Suprapubic skin (tissue), 4 donors: ENCODE measurements around the gene CA9. TPM values are rescaled to one million over a fixed set of nuclear protein-coding genes. Genes with fewer than 3 reads are reported as not detected.

ENCODE experiments used
- DNase-seq, 2 donors: peaks; one replicate each; pipeline ENCODE4 v3.0.0-alpha.2; 2019; ENCODE audit warnings: low spot score in 2 of 2
- H3K27ac ChIP-seq: fragments of 200-600 bp; sonication (generic); one replicate; pipeline ENCODE4 v1.5.1; 2019
- H3K27me3 ChIP-seq: fragments of 200-600 bp; sonication (generic); one replicate; pipeline ENCODE4 v1.5.1; 2019
- H3K36me3 ChIP-seq: fragments of 200-600 bp; sonication (generic); one replicate; pipeline ENCODE4 v1.5.1; 2019
- H3K4me1 ChIP-seq: fragments of 200-600 bp; sonication (generic); one replicate; pipeline ENCODE4 v1.5.1; 2019
- H3K4me3 ChIP-seq: fragments of 200-600 bp; sonication (generic); one replicate; pipeline ENCODE4 v1.5.1; 2019; ENCODE audit warnings: mild to moderate bottlenecking
- H3K9me3 ChIP-seq: fragments of 200-600 bp; sonication (generic); one replicate; pipeline ENCODE4 v1.5.1; 2019
- EP300 ChIP-seq: sonication (generic); formaldehyde crosslinking; IDR thresholded peaks from one replicate; pipeline ENCODE4 v1.6.1; 2017; ENCODE audit warnings: antibody characterized with exemption
- POLR2A ChIP-seq, 2 donors: fragments of 450-650 bp; IDR thresholded peaks; one replicate each; pipeline ENCODE4 v1.6.1; 2017; ENCODE audit warnings: antibody characterized with exemption in 2 of 2, mild to moderate bottlenecking in 2 of 2, moderate library complexity in 2 of 2
- POLR2AphosphoS5 ChIP-seq, 3 donors: sonication (generic); formaldehyde crosslinking; IDR thresholded peaks; one replicate each; pipeline ENCODE4 v1.6.1; 2017; ENCODE audit warnings: antibody characterized with exemption in 3 of 3
- WGBS: methylation state at CpG from one replicate; pipeline ENCODE4 v1.1.5; 2018; 5-methylcytosine and 5-hydroxymethylcytosine counted together
- total RNA-seq, 4 donors: library from RNA; depleted of rRNA; stranded (reverse); fragments of >200 nt; gene quantifications; one replicate each; pipeline ENCODE4 v1.1.0, GENCODE V29; 2016
- TF ChIP-seq, protein P1 (sequence below), 2 donors: fragments of 200-600 bp in 1 of 2; fragments of 450-650 bp in 1 of 2; sonication (generic) in 1 of 2; IDR thresholded peaks; one replicate each; pipeline ENCODE4 v1.5.1; 2016 to 2019; ENCODE audit warnings: antibody characterized with exemption in 2 of 2, mild to moderate bottlenecking in 1 of 2, moderate library complexity in 1 of 2

Gene CA9
- total RNA-seq, 4 donors from 2014 or later, result 2.1 to 5.7 (median 2.8) TPM; not detected in 1

GRCh38 chr9:35712762-35713400 is 39.2 kb downstream of the CA9 start:
- TF ChIP-seq POLR2AphosphoS5 (IDR thresholded peaks at IDR 0.05), result no peak
- no peak for TF ChIP-seq POLR2A (IDR thresholded peaks at IDR 0.05)
- TF ChIP-seq, protein P1, sequence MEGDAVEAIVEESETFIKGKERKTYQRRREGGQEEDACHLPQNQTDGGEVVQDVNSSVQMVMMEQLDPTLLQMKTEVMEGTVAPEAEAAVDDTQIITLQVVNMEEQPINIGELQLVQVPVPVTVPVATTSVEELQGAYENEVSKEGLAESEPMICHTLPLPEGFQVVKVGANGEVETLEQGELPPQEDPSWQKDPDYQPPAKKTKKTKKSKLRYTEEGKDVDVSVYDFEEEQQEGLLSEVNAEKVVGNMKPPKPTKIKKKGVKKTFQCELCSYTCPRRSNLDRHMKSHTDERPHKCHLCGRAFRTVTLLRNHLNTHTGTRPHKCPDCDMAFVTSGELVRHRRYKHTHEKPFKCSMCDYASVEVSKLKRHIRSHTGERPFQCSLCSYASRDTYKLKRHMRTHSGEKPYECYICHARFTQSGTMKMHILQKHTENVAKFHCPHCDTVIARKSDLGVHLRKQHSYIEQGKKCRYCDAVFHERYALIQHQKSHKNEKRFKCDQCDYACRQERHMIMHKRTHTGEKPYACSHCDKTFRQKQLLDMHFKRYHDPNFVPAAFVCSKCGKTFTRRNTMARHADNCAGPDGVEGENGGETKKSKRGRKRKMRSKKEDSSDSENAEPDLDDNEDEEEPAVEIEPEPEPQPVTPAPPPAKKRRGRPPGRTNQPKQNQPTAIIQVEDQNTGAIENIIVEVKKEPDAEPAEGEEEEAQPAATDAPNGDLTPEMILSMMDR (IDR thresholded peaks at IDR 0.05), result no peak
- no peak for TF ChIP-seq EP300
- no peak for DNase-seq
- 63% methylated on average over 7 of the region's 11 CpGs for WGBS
- Histone ChIP-seq H3K36me3 (peaks cover 98% of the 10 kb centered on the region), H3K9me3 (no peaks in the 10 kb centered on the region), H3K27me3 (no peaks in the 10 kb centered on the region), H3K4me3 (no peak overlapping the region), H3K27ac (no peak overlapping the region), H3K4me1 (no peaks in the 10 kb centered on the region)

DNA sequence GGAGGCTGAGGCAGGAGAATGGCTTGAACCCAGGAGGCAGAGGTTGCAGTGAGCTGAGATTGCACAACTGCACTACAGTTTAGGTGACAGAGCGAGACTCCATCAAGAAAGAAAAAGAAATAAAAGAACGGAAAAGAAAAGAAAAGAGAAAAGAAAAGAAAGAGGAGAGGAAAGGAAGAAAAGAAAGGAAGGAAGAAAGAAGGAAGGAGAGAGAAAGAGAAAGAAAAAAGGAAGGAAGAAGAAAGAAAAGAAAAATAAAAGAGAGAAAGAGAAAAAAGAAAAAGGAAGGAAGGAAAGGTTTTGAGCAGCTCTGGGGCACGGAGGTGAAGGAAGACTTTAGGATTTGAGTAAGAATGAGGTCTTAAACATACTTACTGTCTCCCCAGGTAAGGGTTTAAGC is 39.9 kb downstream of the CA9 start:
- Histone ChIP-seq H3K27ac (no peak overlapping the region), H3K36me3 (peaks cover 98% of the 10 kb centered on the region), H3K9me3 (no peaks in the 10 kb centered on the region), H3K4me1 (no peaks in the 10 kb centered on the region), H3K4me3 (no peak overlapping the region), H3K27me3 (no peaks in the 10 kb centered on the region)
- TF ChIP-seq EP300, result no peak
- TF ChIP-seq, protein P1 (IDR thresholded peaks at IDR 0.05), result no peak
- no peak for TF ChIP-seq POLR2A (IDR thresholded peaks at IDR 0.05)
- TF ChIP-seq POLR2AphosphoS5 (IDR thresholded peaks at IDR 0.05), result no peak
- 94% methylated on average over 3 of the region's 3 CpGs for WGBS
- no peak for DNase-seq

- Histone ChIP-seq H3K4me3 (no peak overlapping the region), H3K27me3 (no peaks in the 10 kb centered on the region), H3K27ac (no peak overlapping the region), H3K9me3 (no peaks in the 10 kb centered on the region), H3K36me3 (peaks cover 98% of the 10 kb centered on the region), H3K4me1 (no peaks in the 10 kb centered on the region)
- TF ChIP-seq POLR2AphosphoS5 (IDR thresholded peaks at IDR 0.05) (no peak), EP300 (no peak), POLR2A (IDR thresholded peaks at IDR 0.05) (no peak)
- TF ChIP-seq, protein P1 (IDR thresholded peaks at IDR 0.05), result no peak
- no peak for DNase-seq
- 97% methylated on average over 5 of the region's 6 CpGs for WGBS
These were observed 40.4 kb downstream of the CA9 start for GRCh38 chr9:35714123-35714522.

DNA sequence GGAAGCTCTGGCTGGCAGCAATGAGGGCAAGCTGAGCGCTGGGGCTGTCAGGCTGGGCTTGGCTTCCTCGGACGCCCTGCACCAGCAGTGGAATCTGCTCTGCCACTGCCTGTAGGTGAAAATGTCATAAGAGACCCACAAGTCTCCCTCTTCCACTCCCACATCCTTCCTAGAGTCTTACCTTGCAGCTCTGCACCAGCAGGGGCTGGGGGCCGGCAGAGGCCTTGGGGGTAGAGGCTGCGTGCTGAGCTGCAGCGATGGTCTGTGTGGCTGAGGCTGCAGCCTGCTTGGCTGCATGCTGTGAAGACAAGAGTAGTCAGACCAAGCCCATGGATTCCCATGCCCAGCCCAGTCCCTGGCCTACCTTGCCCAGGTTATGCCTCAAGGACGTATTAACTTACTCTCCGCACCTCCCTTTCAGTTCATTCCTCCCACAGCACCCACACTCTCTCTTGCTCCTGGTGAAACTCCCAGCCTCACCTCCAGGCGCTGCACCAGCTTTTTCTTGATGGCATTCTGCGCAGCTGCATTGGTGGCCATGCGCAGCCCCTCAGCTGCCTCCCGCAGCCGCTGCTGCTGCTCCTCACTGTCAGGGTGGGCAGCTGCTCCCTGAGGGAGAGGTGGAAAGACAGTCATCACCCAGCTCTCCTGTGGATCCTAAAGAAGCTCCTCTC is 41.0 kb downstream of the CA9 start:
- no peak for DNase-seq
- no peaks in the 10 kb centered on the region for H3K4me1 ChIP-seq
- H3K27ac ChIP-seq, result no peak overlapping the region
- H3K4me3 ChIP-seq, result no peak overlapping the region
- WGBS, result 92% methylated on average over 10 of the region's 13 CpGs
- TF ChIP-seq EP300 (no peak), POLR2A (IDR thresholded peaks at IDR 0.05) (no peak), POLR2AphosphoS5 (IDR thresholded peaks at IDR 0.05) (no peak)
- TF ChIP-seq, protein P1 (IDR thresholded peaks at IDR 0.05), result no peak
- no peaks in the 10 kb centered on the region for H3K27me3 ChIP-seq
- H3K9me3 ChIP-seq, result no peaks in the 10 kb centered on the region
- H3K36me3 ChIP-seq, result peaks cover 100% of the 10 kb centered on the region

GRCh38 chr9:35716230-35716629 is 42.5 kb downstream of the CA9 start:
- DNase-seq, result no peak
- TF ChIP-seq, protein P1 (IDR thresholded peaks at IDR 0.05), result no peak
- no peak for TF ChIP-seq EP300
- TF ChIP-seq POLR2AphosphoS5 (IDR thresholded peaks at IDR 0.05), result no peak
- TF ChIP-seq POLR2A (IDR thresholded peaks at IDR 0.05), result no peak
- H3K27me3 ChIP-seq, result no peaks in the 10 kb centered on the region
- peaks cover 100% of the 10 kb centered on the region for H3K36me3 ChIP-seq
- H3K4me1 ChIP-seq, result no peaks in the 10 kb centered on the region
- H3K9me3 ChIP-seq, result no peaks in the 10 kb centered on the region
- H3K27ac ChIP-seq, result no peak overlapping the region
- no peak overlapping the region for H3K4me3 ChIP-seq
- WGBS, result 87% methylated on average over 4 of the region's 4 CpGs
